K562 (cell line): ENCODE results near the gene RPL22L1.

Source experiments
- CTCF ChIP-seq, 3 experiments: IDR thresholded peaks in 2 of 3; conservative IDR thresholded peaks in 1 of 3; 2 replicates each; pipeline ENCODE4 v1.5.1; 2011 to 2012; ENCODE audit warnings: low read length in 3 of 3, mild to moderate bottlenecking in 3 of 3, control low read depth in 2 of 3, improper control_type of control experiment in 1 of 3, inconsistent platforms in 1 of 3, low read depth in 1 of 3, mixed read lengths in 1 of 3, moderate library complexity in 1 of 3; ENCODE audit not compliant: insufficient read depth in 2 of 3
- MXI1 ChIP-seq: IDR thresholded peaks from 2 replicates; pipeline ENCODE4 v1.6.1; 2011; ENCODE audit warnings: low read depth, mild to moderate bottlenecking, improper control_type of control experiment, low read length

GRCh38 chr3:170893895-170894294, 23.9 kb upstream of the RPL22L1 start:
- TF ChIP-seq MXI1 = no peak
- TF ChIP-seq CTCF (IDR thresholded peaks at IDR 0.05 in 2 of 3, conservative IDR thresholded peaks at IDR 0.05 in 1 of 3; ENCODE audit: insufficient read depth in 2 of 3, low read depth in 1 of 3, low read length in 3 of 3) = no peak
